ENCODE results near the gene NWD2.

NWD2 gene

DNA sequence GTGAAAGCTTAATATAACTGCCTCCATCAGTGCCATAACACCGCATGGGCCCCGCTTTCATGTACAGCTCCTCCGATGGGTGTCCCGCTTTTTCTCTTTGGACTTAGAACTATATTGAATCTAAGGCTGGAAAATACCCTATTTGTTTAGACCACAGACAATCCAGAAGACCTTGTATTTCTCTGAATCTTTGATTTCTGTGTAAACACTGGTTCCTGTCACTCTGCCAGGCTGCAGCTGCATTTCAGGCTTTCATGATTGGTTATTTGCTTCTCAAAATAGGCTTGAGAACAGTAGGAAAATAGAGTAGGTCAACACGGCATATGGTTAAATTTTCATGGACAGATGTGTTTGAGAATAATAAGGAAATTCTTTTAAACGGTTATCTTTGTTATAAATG is 80.0 kb downstream of the NWD2 start:
- no peaks in the 10 kb centered on the region for H3K27me3 ChIP-seq (ENCODE audit: low read depth)
- H3K4me1 ChIP-seq, result no peaks in the 10 kb centered on the region
- no peak for DNase-seq (ENCODE audit: low spot score in 2 of 2)
- H3K9me3 ChIP-seq, result no peaks in the 10 kb centered on the region
- no peaks in the 10 kb centered on the region for H3K36me3 ChIP-seq (replicated peaks)
- no peak overlapping the region for H3K4me3 ChIP-seq
- in situ Hi-C loops (cut with MboI; ENCODE audit: low sequenced_read_pairs), result no loop called here

DNA sequence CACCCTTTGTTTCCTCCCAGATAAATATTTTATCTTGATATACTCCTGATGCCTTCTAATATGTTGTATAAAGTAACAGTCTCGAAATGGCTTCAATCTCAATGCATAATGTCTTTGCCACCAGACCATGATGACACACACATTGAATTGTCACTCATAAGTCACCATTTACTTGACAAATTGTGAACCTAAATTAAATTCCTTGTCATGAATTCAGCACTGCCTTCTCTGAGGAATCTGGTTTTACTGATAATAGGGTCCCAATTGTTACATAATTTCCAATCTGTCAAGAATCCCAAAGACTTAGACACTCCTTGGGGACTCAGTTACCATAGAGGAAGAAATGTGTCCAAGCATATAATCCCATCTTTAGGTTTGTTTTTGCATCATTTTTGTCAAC is 82.3 kb downstream of the NWD2 start:
- Histone ChIP-seq H3K27me3 (ENCODE audit: low read depth) (no peaks in the 10 kb centered on the region), H3K9me3 (no peaks in the 10 kb centered on the region), H3K4me3 (no peak overlapping the region), H3K36me3 (replicated peaks) (no peaks in the 10 kb centered on the region), H3K4me1 (no peaks in the 10 kb centered on the region)
- DNase-seq (ENCODE audit: low spot score in 2 of 2), result no peak
- in situ Hi-C loops (cut with MboI; ENCODE audit: low sequenced_read_pairs), result no loop called here

DNA sequence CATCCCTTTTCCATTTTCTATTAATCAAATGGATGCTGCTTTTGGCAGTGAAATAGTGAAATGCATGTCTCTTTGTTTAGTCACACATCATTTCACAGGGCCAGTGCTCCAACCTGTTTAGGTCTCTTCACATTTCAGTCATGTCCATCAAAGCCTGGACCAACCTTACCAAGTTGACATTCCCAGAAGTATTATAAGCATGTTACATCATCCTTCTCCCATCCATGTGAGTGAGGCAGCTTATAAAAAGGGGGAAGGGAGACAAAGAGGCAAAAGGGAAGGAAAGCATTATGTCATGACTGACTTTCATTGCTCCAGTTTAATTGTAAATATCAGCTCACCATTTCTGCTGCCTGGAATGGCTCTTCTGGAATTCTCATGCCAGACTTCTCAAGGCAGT is 94.4 kb downstream of the NWD2 start:
- Histone ChIP-seq H3K27me3 (ENCODE audit: low read depth) (no peaks in the 10 kb centered on the region), H3K36me3 (replicated peaks) (no peaks in the 10 kb centered on the region), H3K4me1 (no peaks in the 10 kb centered on the region), H3K4me3 (no peak overlapping the region), H3K9me3 (no peaks in the 10 kb centered on the region)
- no peak for DNase-seq (ENCODE audit: low spot score in 2 of 2)
- in situ Hi-C loops (cut with MboI; ENCODE audit: low sequenced_read_pairs), result no loop called here

DNA sequence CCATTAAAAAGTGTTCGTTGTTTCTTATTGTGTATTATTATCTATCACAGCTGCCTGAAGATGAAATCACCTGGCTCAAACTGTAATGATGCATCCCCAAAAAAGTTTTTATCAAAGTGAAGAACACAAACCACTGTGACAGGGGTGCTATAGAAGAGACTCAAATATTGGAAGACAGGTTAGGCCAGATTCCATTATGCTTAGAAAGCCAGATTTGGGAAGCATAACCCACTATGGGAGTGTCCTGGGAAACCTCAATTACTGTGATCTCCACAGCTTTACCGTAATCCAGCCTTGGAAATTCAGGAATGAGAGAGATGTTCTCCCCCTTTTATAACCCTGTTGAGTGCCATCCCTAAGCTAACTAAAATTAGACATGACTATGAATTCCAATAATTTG is 114.2 kb downstream of the NWD2 start:
- in situ Hi-C loops (cut with MboI; ENCODE audit: low sequenced_read_pairs), result no loop called here
- Histone ChIP-seq H3K9me3 (no peaks in the 10 kb centered on the region), H3K36me3 (replicated peaks) (no peaks in the 10 kb centered on the region), H3K4me3 (no peak overlapping the region), H3K4me1 (no peaks in the 10 kb centered on the region), H3K27me3 (ENCODE audit: low read depth) (no peaks in the 10 kb centered on the region)
- no peak for DNase-seq (ENCODE audit: low spot score in 2 of 2)

DNA sequence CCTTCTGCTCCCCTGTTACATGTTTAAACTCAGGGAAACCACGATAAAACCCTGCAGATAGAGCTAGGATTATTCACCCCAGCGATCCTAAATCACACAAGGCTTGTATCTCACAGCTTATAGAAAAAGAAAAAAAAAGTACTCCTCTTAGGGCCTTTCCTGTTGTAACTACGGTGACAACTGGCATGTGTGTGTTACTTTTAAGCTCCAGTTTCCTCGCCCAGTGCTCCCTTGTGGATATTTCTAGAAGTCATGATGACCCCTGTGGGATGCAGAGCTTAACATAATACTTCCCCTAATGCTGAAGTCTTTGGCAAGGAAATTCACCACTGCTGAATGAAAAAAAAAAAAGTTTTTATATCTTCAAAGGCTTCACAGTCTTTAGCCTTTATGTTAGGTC is 114.7 kb downstream of the NWD2 start:
- no peaks in the 10 kb centered on the region for H3K36me3 ChIP-seq (replicated peaks)
- no peaks in the 10 kb centered on the region for H3K27me3 ChIP-seq (ENCODE audit: low read depth)
- no peak for DNase-seq (ENCODE audit: low spot score in 2 of 2)
- H3K9me3 ChIP-seq, result no peaks in the 10 kb centered on the region
- H3K4me3 ChIP-seq, result no peak overlapping the region
- in situ Hi-C loops (cut with MboI; ENCODE audit: low sequenced_read_pairs), result no loop called here
- no peaks in the 10 kb centered on the region for H3K4me1 ChIP-seq

DNA sequence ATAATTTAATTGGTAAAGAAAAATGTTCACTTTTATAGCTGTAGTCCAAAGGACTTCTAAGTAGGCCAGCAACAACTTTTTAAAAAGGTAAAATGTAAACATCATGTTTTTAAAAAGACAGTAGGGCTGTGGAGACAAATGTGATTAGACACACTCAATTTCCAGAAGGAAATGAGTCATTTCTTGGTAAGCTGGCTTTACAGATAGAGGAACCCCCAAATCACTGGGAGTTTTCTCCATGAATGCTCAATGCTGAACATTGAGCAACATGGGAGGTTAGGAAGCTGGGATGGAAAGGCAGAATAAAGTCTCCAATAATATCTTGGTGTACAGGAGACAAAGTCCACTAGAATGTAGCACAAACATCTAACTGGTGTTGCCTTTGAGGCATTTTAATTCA is 121.3 kb downstream of the NWD2 start:
- no peak for DNase-seq (ENCODE audit: low spot score in 2 of 2)
- in situ Hi-C loops (cut with MboI; ENCODE audit: low sequenced_read_pairs), result no loop called here
- no peaks in the 10 kb centered on the region for H3K4me1 ChIP-seq
- no peaks in the 10 kb centered on the region for H3K36me3 ChIP-seq (replicated peaks)
- H3K4me3 ChIP-seq, result no peak overlapping the region
- no peaks in the 10 kb centered on the region for H3K9me3 ChIP-seq
- H3K27me3 ChIP-seq (ENCODE audit: low read depth), result no peaks in the 10 kb centered on the region

DNA sequence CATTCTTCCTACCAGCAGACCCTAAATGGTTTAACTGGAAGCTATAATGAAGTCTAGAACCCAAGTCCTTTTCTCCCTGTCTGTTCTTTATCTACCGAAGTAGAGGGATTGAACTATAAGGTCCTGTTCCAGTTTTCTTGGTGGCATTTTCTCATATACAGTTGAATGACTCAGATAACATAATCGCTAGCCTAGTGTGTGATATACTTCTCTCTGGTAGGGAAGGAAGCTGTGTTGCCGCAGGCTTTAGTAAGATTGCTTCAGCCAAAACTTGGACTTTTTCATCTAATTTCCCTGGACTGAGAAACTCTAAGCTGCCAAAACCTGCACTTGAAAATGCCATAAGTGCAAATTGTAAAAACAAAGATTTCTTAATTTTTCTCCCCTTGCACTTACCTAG is 123.4 kb downstream of the NWD2 start:
- no peaks in the 10 kb centered on the region for H3K9me3 ChIP-seq
- in situ Hi-C loops (cut with MboI; ENCODE audit: low sequenced_read_pairs), result no loop called here
- DNase-seq (ENCODE audit: low spot score in 2 of 2), result no peak

DNA sequence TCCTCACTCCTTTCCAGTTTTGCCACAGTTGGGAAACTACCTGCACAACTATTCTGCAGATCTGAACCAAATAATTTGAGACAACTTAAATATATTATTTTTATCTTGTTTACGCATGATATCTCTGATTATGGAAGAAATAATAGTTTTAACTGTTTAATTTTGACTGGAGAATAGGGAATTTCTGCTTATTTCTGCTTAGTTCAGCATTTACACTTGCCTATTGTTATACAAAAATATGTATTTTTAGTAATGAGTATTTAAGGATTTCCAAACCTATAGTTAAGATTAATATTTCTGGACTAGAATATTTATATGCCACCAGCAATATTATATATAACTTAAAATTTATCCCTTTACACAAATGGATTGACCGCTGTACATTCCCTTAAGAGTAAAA is 125.5 kb downstream of the NWD2 start:
- H3K27me3 ChIP-seq (ENCODE audit: low read depth), result no peaks in the 10 kb centered on the region; the same call in 1 of the 2 replicates

More for the DNA sequence above, 123.4 kb downstream of the NWD2 start:
- Histone ChIP-seq H3K4me3 (no peak overlapping the region), H3K27me3 (ENCODE audit: low read depth) (no peaks in the 10 kb centered on the region; the same call in 1 of the 2 replicates), H3K36me3 (replicated peaks) (no peaks in the 10 kb centered on the region), H3K4me1 (no peaks in the 10 kb centered on the region)

DNA sequence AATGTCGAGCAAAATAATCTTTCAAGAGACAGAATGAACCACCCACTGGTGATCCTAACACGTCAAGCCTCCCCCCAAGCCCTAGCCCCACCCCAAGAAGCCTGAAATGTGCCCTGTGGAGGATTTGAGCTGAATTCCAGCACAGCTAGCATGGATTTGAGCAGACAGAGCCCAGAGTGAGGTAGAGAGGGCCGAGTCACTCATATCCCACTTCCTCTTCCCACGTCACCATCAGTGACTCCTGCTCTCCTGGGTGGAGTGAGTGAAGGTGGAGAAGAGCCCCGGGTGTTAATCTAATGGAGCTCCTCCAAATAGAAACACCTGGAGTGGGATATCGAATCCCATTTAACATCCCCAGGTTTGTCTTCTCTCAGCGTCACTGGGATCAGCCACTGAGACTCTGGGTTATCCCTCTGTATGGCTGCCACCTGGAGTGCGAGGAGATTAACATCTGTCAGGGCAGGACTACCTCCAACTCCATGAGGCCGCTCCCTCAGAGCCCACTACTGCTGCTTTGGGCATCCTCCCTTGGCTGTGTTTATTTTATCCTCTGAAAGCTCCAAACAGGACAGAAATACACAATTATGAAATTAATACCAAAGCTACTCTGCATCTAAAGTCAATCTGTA is 136.6 kb downstream of the NWD2 start:
- no peaks in the 10 kb centered on the region for H3K4me1 ChIP-seq
- in situ Hi-C loops (cut with MboI; ENCODE audit: low sequenced_read_pairs), result loop anchor here (10.0 kb wide), 1 partner anchor 1026 kb away; no protein-coding TSS in a partner anchor
- H3K4me3 ChIP-seq, result no peak overlapping the region
- no peaks in the 10 kb centered on the region for H3K36me3 ChIP-seq (replicated peaks)
- H3K9me3 ChIP-seq, result no peaks in the 10 kb centered on the region
- DNase-seq (ENCODE audit: low spot score in 2 of 2), result no peak
- H3K27me3 ChIP-seq (ENCODE audit: low read depth), result no peaks in the 10 kb centered on the region

More for the DNA sequence above, 125.5 kb downstream of the NWD2 start:
- H3K36me3 ChIP-seq (replicated peaks), result no peaks in the 10 kb centered on the region
- H3K4me3 ChIP-seq, result no peak overlapping the region
- no peak for DNase-seq (ENCODE audit: low spot score in 2 of 2)
- in situ Hi-C loops (cut with MboI; ENCODE audit: low sequenced_read_pairs), result no loop called here
- no peaks in the 10 kb centered on the region for H3K4me1 ChIP-seq
- no peaks in the 10 kb centered on the region for H3K9me3 ChIP-seq

DNA sequence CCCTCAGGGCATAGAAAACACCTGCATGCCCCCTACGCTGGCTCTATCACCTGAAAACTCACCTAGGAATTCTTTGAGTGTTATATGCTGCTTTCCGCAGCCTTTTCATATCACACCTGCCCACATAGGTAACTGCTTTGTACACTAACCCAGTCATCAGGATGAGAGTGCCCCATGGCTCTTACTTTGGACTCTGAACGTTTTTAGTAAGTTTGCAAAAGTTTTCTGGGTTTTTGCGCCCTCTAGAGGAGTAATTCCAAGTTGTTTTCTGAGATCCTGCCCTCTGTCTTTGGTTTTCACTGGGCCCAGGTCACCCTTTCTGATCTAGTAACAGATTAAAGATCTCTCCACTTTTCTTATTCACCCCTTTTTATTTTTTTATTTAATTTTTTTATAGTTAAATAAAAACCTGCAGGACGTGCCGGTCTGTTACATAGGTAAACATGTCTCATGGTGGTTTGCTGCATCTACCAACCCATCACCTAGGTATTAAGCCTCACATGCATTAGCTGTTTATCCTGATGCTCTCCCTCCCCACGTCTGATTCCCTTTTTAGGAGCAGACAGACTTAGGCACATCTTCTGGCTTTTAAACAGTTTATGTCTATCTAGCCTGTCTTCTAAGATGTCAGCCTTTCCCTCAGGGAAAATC is 139.2 kb downstream of the NWD2 start:
- no peaks in the 10 kb centered on the region for H3K4me1 ChIP-seq
- in situ Hi-C loops (cut with MboI; ENCODE audit: low sequenced_read_pairs), result loop anchor here (10.0 kb wide), 1 partner anchor 1029 kb away; no protein-coding TSS in a partner anchor
- no peaks in the 10 kb centered on the region for H3K27me3 ChIP-seq (ENCODE audit: low read depth)
- no peaks in the 10 kb centered on the region for H3K9me3 ChIP-seq
- no peak overlapping the region for H3K4me3 ChIP-seq
- peak; percentile 23 to 50 for DNase-seq (ENCODE audit: low spot score in 2 of 2)
- H3K36me3 ChIP-seq (replicated peaks), result no peaks in the 10 kb centered on the region

DNA sequence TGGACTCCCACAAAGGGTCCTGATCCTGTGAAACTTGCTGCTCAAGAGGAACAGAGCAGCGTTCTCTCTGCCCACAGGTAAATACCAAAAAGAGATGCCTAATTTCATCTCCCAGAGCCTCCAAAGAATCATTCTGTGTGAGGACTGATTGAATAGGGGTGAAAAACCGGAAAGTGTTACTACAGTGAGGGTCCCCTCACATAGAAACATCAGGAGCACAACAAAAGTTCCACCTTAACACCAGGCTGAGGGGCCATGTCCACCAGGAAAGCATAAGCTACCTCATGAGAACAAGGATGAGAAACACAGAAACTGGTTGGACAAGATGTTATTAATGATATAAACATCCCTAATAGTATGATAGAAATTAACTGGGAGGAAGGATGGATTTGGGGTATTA is 140.9 kb downstream of the NWD2 start:
- Histone ChIP-seq H3K4me3 (no peak overlapping the region), H3K27me3 (ENCODE audit: low read depth) (no peaks in the 10 kb centered on the region), H3K9me3 (no peaks in the 10 kb centered on the region), H3K4me1 (no peaks in the 10 kb centered on the region), H3K36me3 (replicated peaks) (no peaks in the 10 kb centered on the region)
- in situ Hi-C loops (cut with MboI; ENCODE audit: low sequenced_read_pairs), result loop anchor here (10.0 kb wide), 1 partner anchor 1031 kb away; no protein-coding TSS in a partner anchor
- DNase-seq (ENCODE audit: low spot score in 2 of 2), result no peak

DNA sequence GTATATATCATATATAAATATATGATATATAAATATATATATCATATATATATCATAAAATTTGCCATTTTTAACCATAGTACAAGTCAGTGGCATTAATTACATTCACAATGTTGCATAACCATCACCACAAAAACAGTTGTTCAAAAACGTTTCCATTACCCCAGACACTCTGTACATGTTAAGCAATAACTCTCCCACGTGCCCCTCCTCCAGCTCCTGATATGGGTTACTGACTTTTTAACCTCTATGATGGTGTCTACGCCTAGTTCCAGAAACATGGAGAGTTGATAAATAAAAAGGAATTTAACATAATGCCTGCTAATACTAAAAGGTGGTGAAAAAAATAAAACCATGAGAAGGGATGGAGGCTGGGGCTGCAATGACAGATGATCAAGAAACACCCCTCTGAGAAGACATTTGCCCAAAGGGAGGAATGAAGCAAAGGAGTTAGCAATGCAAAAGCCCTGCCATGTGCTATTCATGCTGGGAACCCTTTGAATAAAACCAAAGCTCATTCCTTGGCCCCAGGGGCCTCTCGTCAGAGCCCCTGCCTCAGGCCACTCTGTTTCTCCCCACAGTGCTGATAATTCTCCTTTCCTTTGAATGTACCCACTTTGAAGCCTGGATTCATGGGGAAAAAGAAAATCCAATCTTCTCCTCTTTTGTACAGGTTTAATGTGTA is 144.3 kb downstream of the NWD2 start:
- DNase-seq (ENCODE audit: low spot score in 2 of 2), result no peak
- Histone ChIP-seq H3K9me3 (no peaks in the 10 kb centered on the region), H3K4me3 (no peak overlapping the region), H3K27me3 (ENCODE audit: low read depth) (no peaks in the 10 kb centered on the region), H3K36me3 (replicated peaks) (no peaks in the 10 kb centered on the region), H3K4me1 (no peaks in the 10 kb centered on the region)
- in situ Hi-C loops (cut with MboI; ENCODE audit: low sequenced_read_pairs), result loop anchor here (10.0 kb wide), 1 partner anchor 1034 kb away; no protein-coding TSS in a partner anchor

DNA sequence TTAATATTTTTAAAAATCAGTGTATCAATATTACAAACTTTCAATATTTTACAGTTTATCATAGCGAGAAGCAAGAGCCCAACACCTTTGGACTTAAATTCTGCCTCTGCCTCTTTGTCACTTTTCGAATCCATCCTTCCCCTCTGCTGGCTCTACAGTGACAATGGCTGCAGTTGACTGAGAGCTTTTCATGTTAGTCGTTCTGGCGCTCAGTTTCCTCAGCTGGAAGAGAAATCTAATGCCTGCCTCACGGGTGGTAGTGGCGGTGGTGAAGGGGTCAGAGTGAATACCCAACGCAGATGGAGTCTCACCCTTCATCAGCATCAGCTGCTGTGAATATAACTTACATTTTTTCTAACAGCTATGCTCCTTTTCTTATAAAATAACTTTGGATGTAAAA is 144.8 kb downstream of the NWD2 start:
- no peaks in the 10 kb centered on the region for H3K9me3 ChIP-seq
- H3K4me1 ChIP-seq, result no peaks in the 10 kb centered on the region
- DNase-seq (ENCODE audit: low spot score in 2 of 2), result no peak
- H3K36me3 ChIP-seq (replicated peaks), result no peaks in the 10 kb centered on the region
- H3K27me3 ChIP-seq (ENCODE audit: low read depth), result no peaks in the 10 kb centered on the region
- in situ Hi-C loops (cut with MboI; ENCODE audit: low sequenced_read_pairs), result loop anchor here (10.0 kb wide), 1 partner anchor 1035 kb away; no protein-coding TSS in a partner anchor
- no peak overlapping the region for H3K4me3 ChIP-seq

DNA sequence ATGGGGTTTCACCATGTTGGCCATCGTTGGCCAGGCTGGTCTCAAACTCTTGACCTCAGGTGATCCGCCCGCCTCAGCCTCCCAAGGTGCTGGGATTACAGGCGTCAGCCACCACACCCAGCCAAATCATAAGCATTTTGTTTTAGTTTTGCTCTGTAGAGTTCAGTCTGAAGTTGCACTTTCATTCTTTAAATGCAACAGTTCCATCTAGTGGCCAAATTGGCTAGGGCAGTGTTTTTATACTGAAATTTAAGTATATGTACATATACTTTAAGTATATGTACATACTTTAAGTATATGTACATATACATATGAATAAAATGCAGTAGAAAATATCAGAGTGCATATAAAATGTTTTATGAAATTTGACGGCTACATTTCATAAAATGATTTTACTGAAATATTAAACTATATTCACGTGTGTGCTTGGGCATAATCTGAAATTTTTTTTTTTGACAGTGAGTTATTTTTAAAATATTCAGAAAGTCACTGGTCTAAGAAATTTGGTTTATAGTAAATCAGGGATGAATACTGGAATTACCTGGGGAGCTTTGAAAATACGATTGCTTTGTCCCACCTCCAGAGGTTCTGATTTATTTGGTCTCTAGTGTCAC is 145.5 kb downstream of the NWD2 start:
- in situ Hi-C loops (cut with MboI; ENCODE audit: low sequenced_read_pairs), result loop anchor here (10.0 kb wide), 1 partner anchor 1035 kb away; no protein-coding TSS in a partner anchor

More for the DNA sequence above, 145.5 kb downstream of the NWD2 start:
- H3K27me3 ChIP-seq (ENCODE audit: low read depth), result no peaks in the 10 kb centered on the region
- H3K4me3 ChIP-seq, result no peak overlapping the region
- DNase-seq (ENCODE audit: low spot score in 2 of 2), result peak; percentile 36 to 63
- H3K36me3 ChIP-seq (replicated peaks), result no peaks in the 10 kb centered on the region
- no peaks in the 10 kb centered on the region for H3K9me3 ChIP-seq
- H3K4me1 ChIP-seq, result no peaks in the 10 kb centered on the region

Measured in HAP-1 (cell line).